Transverse colon (tissue), 4 donors: Measurements from ENCODE around the gene TIMP3. TPM values are rescaled to one million over a fixed set of nuclear protein-coding genes. Genes with fewer than 3 reads are reported as not detected.

Experiments
- DNase-seq: peaks from one replicate; pipeline ENCODE4 v3.0.0-alpha.2; 2019
- H3K27ac ChIP-seq, 4 donors: fragments of 200-600 bp; sonication (generic); 2 replicates each; pipeline ENCODE4 v1.5.1; 2016 to 2018; ENCODE audit warnings: inconsistent platforms in 4 of 4
- H3K27me3 ChIP-seq: fragments of 200-600 bp; sonication (generic); 2 replicates; pipeline ENCODE4 v1.5.1; 2017; ENCODE audit warnings: inconsistent platforms
- H3K36me3 ChIP-seq, 4 donors: fragments of 200-600 bp; sonication (generic); 2 replicates each; pipeline ENCODE4 v1.5.1; 2017 to 2019; ENCODE audit warnings: inconsistent platforms in 4 of 4
- H3K4me1 ChIP-seq, 4 donors: fragments of 200-600 bp; sonication (generic); 2 replicates each; pipeline ENCODE4 v1.5.1; 2017 to 2020; ENCODE audit warnings: inconsistent platforms in 4 of 4
- H3K4me3 ChIP-seq, 4 donors: fragments of 200-600 bp; sonication (generic); 1 replicate in 1 of 4; 2 replicates in 3 of 4; pipeline versions ENCODE4 v1.5.1 to v1.6.1; 2017 to 2019; ENCODE audit warnings: inconsistent platforms in 4 of 4
- H3K9me3 ChIP-seq, 2 donors: fragments of 200-600 bp; sonication (generic); 2 replicates each; pipeline ENCODE4 v1.5.1; 2017 to 2019; ENCODE audit warnings: inconsistent platforms in 2 of 2
- EP300 ChIP-seq: sonication (generic); formaldehyde crosslinking; IDR thresholded peaks from one replicate; pipeline ENCODE4 v1.6.1; 2017; ENCODE audit warnings: antibody characterized with exemption, low read depth
- POLR2A ChIP-seq: fragments of 450-650 bp; IDR thresholded peaks from one replicate; pipeline ENCODE4 v1.6.1; 2016; ENCODE audit warnings: antibody characterized with exemption, mild to moderate bottlenecking, moderate library complexity
- POLR2AphosphoS5 ChIP-seq, 3 donors: sonication (generic); formaldehyde crosslinking; IDR thresholded peaks; one replicate each; pipeline ENCODE4 v1.6.1; 2016; ENCODE audit warnings: antibody characterized with exemption in 3 of 3
- WGBS, 2 donors: methylation state at CpG; one replicate each; pipeline ENCODE4 v1.1.5; 2018; ENCODE audit warnings: low coverage in 1 of 2; 5-methylcytosine and 5-hydroxymethylcytosine counted together
- in situ Hi-C, 4 donors: fragments of 200-750 bp; cut with MboI; loops; one replicate each; pipeline versions ENCODE4 v1.15.0 to v1.15.1; 2017; ENCODE audit warnings: low sequenced_read_pairs in 3 of 4, low pct_ligation_motif_present in 1 of 4, low pct_unique_long_range_greater_than_20kb in 1 of 4
- intact Hi-C: fragments of 100-400 bp; cut with DNase I; formaldehyde crosslinking; loops from one replicate; pipeline ENCODE4 v1.15.1; 2023; ENCODE audit warnings: low total_unique reads
- total RNA-seq, 4 donors: library from RNA; depleted of rRNA; stranded (reverse); fragments of >200 nt; gene quantifications; one replicate each; pipeline ENCODE4 v1.1.0, GENCODE V29; 2016
- TF ChIP-seq, protein P1 (sequence below), 5 experiments: fragments of 200-600 bp in 3 of 5; fragments of 450-650 bp in 2 of 5; sonication (generic) in 3 of 5; IDR thresholded peaks; 1 replicate in 2 of 5; 2 replicates in 3 of 5; pipeline ENCODE4 v1.5.1; 2016 to 2017; ENCODE audit warnings: antibody characterized with exemption in 5 of 5, inconsistent platforms in 3 of 5, mild to moderate bottlenecking in 2 of 5, moderate library complexity in 1 of 5

Gene TIMP3
- total RNA-seq, 4 donors from 2014 or later: 49.7 to 158 (median 62.4) TPM

DNA sequence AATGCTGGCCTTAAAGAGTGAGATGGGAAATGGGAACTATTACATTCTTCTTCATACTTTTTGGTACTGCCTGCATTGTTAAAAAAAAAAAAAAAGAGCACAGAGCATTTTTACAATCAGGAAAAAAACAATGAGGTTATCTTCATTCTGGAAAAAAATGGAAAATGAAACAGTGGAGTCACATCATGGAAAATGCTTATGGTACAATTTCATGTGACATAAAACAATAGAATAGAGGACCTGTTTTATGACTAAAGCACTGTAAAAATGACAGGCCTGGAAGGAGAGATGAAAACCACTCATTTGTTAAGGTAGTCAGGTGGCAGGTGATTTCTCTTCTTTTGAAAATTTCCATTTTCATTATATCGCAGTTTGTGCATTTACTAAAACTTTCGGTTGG is 75.0 kb downstream of the TIMP3 start:
- WGBS, 2 donors: 90 to 95% methylated on average over 2 of the region's 2 CpGs
- Histone ChIP-seq H3K4me1 (no peaks in the 10 kb centered on the region), H3K36me3 (no peaks in the 10 kb centered on the region), H3K4me3 (no peak overlapping the region), H3K9me3 (no peaks in the 10 kb centered on the region), H3K27me3 (no peaks in the 10 kb centered on the region), H3K27ac (no peak overlapping the region)
- in situ Hi-C loops: no loop called here
- intact Hi-C loops: no loop called here
- no peak for DNase-seq
- TF ChIP-seq, protein P1, sequence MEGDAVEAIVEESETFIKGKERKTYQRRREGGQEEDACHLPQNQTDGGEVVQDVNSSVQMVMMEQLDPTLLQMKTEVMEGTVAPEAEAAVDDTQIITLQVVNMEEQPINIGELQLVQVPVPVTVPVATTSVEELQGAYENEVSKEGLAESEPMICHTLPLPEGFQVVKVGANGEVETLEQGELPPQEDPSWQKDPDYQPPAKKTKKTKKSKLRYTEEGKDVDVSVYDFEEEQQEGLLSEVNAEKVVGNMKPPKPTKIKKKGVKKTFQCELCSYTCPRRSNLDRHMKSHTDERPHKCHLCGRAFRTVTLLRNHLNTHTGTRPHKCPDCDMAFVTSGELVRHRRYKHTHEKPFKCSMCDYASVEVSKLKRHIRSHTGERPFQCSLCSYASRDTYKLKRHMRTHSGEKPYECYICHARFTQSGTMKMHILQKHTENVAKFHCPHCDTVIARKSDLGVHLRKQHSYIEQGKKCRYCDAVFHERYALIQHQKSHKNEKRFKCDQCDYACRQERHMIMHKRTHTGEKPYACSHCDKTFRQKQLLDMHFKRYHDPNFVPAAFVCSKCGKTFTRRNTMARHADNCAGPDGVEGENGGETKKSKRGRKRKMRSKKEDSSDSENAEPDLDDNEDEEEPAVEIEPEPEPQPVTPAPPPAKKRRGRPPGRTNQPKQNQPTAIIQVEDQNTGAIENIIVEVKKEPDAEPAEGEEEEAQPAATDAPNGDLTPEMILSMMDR (IDR thresholded peaks at IDR 0.05): no peak
- no peak for TF ChIP-seq POLR2A

DNA sequence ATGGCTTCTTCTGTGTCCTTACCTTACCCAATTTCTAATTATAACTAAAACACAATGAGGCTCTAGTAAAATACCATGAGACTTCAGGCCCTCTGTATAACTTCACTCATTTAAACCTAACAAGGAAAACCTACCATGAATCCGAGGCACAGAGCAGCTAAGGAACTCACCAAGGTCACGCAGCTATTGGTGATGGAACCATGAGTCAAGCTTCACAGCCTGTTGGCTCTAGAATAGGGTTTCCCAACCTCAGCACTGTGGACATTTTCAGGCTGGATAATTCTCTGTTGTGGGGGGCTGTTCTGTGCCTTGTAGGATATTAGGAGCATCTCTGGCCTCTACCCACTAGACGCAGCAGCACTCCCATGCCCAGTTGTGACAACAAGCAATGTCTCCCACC is 75.7 kb downstream of the TIMP3 start:
- no peak for DNase-seq
- Histone ChIP-seq H3K9me3 (no peaks in the 10 kb centered on the region), H3K4me1 (no peaks in the 10 kb centered on the region), H3K27ac (no peak overlapping the region), H3K4me3 (no peak overlapping the region), H3K36me3 (no peaks in the 10 kb centered on the region), H3K27me3 (no peaks in the 10 kb centered on the region)
- 87% methylated on average over 3 of the region's 3 CpGs; no CpG with 5 or more reads in 1 of the 2 donors for WGBS, 2 donors
- TF ChIP-seq, protein P1 (IDR thresholded peaks at IDR 0.05): no peak
- TF ChIP-seq EP300 (no peak), POLR2A (no peak), POLR2AphosphoS5 (IDR thresholded peaks at IDR 0.05) (no peak)
- intact Hi-C loops (no loop called here), in situ Hi-C loops (no loop called here)

DNA sequence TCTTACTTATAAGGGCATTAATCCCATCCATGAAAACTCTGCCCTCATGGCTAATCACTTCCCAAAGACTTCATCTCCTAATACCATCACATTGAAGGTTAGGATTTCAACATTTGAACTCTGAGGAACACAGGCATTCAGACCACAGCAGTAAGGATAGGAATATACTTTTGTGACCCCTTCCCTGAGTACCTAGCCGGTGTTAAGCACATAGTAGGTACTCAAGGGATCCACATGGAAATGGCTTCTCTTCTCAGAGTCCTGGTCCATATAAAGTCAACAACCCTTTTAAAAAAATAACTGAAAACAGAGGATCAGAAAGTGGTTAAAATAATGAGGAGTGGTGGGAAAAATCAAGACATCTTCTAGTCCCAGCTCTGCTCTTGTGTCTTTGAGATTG is 78.0 kb downstream of the TIMP3 start:
- intact Hi-C loops (no loop called here), in situ Hi-C loops (no loop called here)
- TF ChIP-seq POLR2AphosphoS5 (IDR thresholded peaks at IDR 0.05) (no peak), POLR2A (no peak), EP300 (no peak)
- TF ChIP-seq, protein P1 (IDR thresholded peaks at IDR 0.05): no peak
- Histone ChIP-seq H3K27me3 (no peaks in the 10 kb centered on the region), H3K36me3 (no peaks in the 10 kb centered on the region), H3K27ac (no peak overlapping the region), H3K4me3 (no peak overlapping the region), H3K4me1 (no peaks in the 10 kb centered on the region), H3K9me3 (no peaks in the 10 kb centered on the region)
- no peak for DNase-seq
- 91% methylated on average over 1 of the region's 1 CpG; no CpG with 5 or more reads in 1 of the 2 donors for WGBS, 2 donors

DNA sequence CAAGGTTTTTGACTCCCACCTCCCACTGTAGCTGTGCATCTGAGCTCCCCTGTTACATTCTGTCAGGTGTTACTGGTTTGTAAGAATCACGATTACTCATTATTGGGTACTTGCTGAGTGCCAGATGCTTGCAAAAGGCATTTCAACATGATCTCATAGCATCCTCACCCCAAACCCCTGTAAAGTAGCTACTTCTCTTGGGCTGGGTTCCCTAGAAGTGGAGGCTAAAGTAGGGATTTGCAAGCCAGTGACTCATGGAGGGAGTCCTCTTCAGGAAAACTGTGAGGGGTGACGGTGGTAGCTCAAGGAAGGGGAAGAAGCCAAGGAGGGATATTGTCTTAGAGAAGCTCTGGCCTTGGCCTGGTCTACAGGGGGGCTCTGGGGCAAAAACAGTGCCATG is 78.6 kb downstream of the TIMP3 start:
- WGBS, 2 donors: 78% methylated on average over 1 of the region's 2 CpGs; no CpG with 5 or more reads in 1 of the 2 donors
- intact Hi-C loops: no loop called here
- H3K4me1 ChIP-seq: no peaks in the 10 kb centered on the region
- DNase-seq: no peak
- TF ChIP-seq, protein P1 (IDR thresholded peaks at IDR 0.05): no peak
- TF ChIP-seq POLR2AphosphoS5 (IDR thresholded peaks at IDR 0.05) (no peak), EP300 (no peak), POLR2A (no peak)
- no peak overlapping the region for H3K27ac ChIP-seq
- H3K27me3 ChIP-seq: no peaks in the 10 kb centered on the region
- no peak overlapping the region for H3K4me3 ChIP-seq
- H3K36me3 ChIP-seq: no peaks in the 10 kb centered on the region
- H3K9me3 ChIP-seq: no peaks in the 10 kb centered on the region
- in situ Hi-C loops: no loop called here
